ENCODE data around the gene RAB9A.

DNA sequence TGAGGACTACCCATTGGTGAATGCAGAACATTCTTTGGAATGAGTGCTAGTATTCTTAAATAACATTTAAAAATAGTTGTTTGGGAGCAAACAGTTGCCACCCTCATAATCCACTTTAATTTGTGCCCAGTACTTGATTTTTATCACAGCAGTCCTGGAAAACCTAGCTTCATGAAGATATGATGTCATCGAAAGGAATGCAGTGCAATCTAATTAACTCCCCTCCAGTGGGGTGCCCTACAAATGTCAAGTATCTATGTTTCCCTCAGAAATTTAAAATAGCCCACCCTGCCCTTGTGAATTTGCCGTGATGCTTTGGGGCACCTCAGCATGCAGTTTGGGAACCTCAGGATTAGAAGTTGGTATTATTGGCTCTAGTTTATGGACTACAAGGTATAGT, 5.4 kb downstream of the RAB9A start:
- TF ChIP-seq CTCF (IDR thresholded peaks at IDR 0.05) (no peak), POLR2A (IDR thresholded peaks at IDR 0.05) (no peak)

Measured in testis (tissue), 2 donors.